HepG2 (cell line): ENCODE data around the gene MTR. TPM values are rescaled to one million over a fixed set of nuclear protein-coding genes. Genes with fewer than 3 reads are reported as not detected.

Experiments used
- ATAC-seq: fragments of 200-7000 bp; cut with Tn5 transposase; 3 replicates; pipeline ENCODE4 v1.9.1; 2020; ENCODE audit warnings: mild to moderate bottlenecking, moderate library complexity
- BruUV-seq: library from RNA; stranded (reverse); fragments of 400-500 nt; replicated peaks from 2 replicates; lab custom pipeline; 2021; lab: Mats Ljungman, UMichigan
- CTCF ChIA-PET: fragments of 300-600 bp; formaldehyde crosslinking; extraction: SDS; loops from one replicate; lab custom pipeline; 2021; ENCODE audit warnings: low total read pairs, inconsistent platforms, low intra/inter-chr PET ratio; lab: Yijun Ruan, JAX
- POLR2A ChIA-PET: fragments of 350-600 bp; sonication (Branson Sonifier 250); formaldehyde crosslinking; loops from one replicate; lab custom pipeline; 2020; ENCODE audit warnings: antibody characterized with exemption, inconsistent platforms; lab: Yijun Ruan, JAX
- DNase-seq: peaks from one replicate; pipeline ENCODE4 v3.0.0-alpha.2; 2015; ENCODE audit warnings: low spot score
- FAIRE-seq: peaks from 3 replicates; lab custom pipeline; 2011; peaks lifted over from hg19 to GRCh38; lab: Jason Lieb, UNC
- H2AFZ ChIP-seq: one replicate; pipeline ENCODE4 v1.6.1; 2011; ENCODE audit warnings: low read length, inconsistent platforms
- H3K27ac ChIP-seq: fragments of 300-600 bp; 3 replicates; pipeline ENCODE4 v1.8.0; 2011; ENCODE audit warnings: mixed run types, mild to moderate bottlenecking, mixed read lengths, low read length, inconsistent platforms; ENCODE audit not compliant: insufficient read depth; ENCODE audit errors: extremely low read length
- H3K27me3 ChIP-seq, 2 experiments: fragments of 200-600 bp in 1 of 2; 2 replicates in 1 of 2; 3 replicates in 1 of 2; pipeline versions ENCODE4 v1.6.0 to v1.8.0; 2011; ENCODE audit warnings: low read length in 2 of 2, mild to moderate bottlenecking in 2 of 2, moderate library complexity in 2 of 2, inconsistent platforms in 1 of 2; ENCODE audit not compliant: insufficient read depth in 2 of 2, control insufficient read depth in 1 of 2
- H3K36me3 ChIP-seq, 2 experiments: fragments of 200-600 bp in 1 of 2; replicated peaks in 1 of 2; 2 replicates in 1 of 2; 3 replicates in 1 of 2; pipeline versions ENCODE4 v1.5.1 to v1.8.0; 2011; ENCODE audit warnings: low read length in 2 of 2, inconsistent platforms in 1 of 2; ENCODE audit not compliant: insufficient read depth in 2 of 2, control insufficient read depth in 1 of 2
- H3K4me1 ChIP-seq: 2 replicates; pipeline ENCODE4 v1.5.1; 2012; ENCODE audit warnings: low read length, inconsistent platforms; ENCODE audit not compliant: insufficient read depth
- H3K4me2 ChIP-seq: 2 replicates; pipeline ENCODE4 v1.6.0; 2011; ENCODE audit warnings: low read depth, low read length, inconsistent platforms
- H3K4me3 ChIP-seq, 3 experiments: fragments of 200-600 bp in 1 of 3; sonication (generic), shearing (Covaris generic) in 1 of 3; replicated peaks in 1 of 3; 2 replicates each; pipeline ENCODE4 v1.5.1; 2011 to 2016; ENCODE audit warnings: low read length in 3 of 3, inconsistent platforms in 2 of 3, low read depth in 2 of 3, mild to moderate bottlenecking in 2 of 3, control low read depth in 1 of 3, mixed read lengths in 1 of 3; ENCODE audit not compliant: insufficient read depth in 1 of 3
- H3K79me2 ChIP-seq: one replicate; pipeline ENCODE4 v1.6.1; 2011; ENCODE audit warnings: low read length, inconsistent platforms; ENCODE audit not compliant: insufficient read depth
- H3K9ac ChIP-seq: 2 replicates; pipeline ENCODE4 v1.6.0; 2011; ENCODE audit warnings: mild to moderate bottlenecking, low read depth, low read length, inconsistent platforms; ENCODE audit not compliant: insufficient read depth
- H3K9me3 ChIP-seq: 2 replicates; pipeline ENCODE4 v1.5.1; 2012; ENCODE audit warnings: mild to moderate bottlenecking, low read length
- H4K20me1 ChIP-seq: 2 replicates; pipeline ENCODE4 v1.6.0; 2011; ENCODE audit warnings: inconsistent platforms, mild to moderate bottlenecking, low read length, moderate library complexity; ENCODE audit not compliant: insufficient read depth
- DRAP1 ChIP-seq: IDR thresholded peaks from 2 replicates; pipeline ENCODE4 v1.6.1; 2016; ENCODE audit warnings: missing genetic modification reagents, missing compliant biosample characterization
- EHMT2 ChIP-seq: fragments of 200-600 bp; sonication (generic); IDR thresholded peaks from 2 replicates; pipeline ENCODE4 v1.7.0; 2017; ENCODE audit warnings: antibody characterized with exemption, low read depth, low read length, borderline replicate concordance
- IRF2 ChIP-seq: IDR thresholded peaks from 2 replicates; pipeline ENCODE4 v1.6.1; 2018; ENCODE audit warnings: missing genetic modification reagents, missing compliant biosample characterization
- KIAA2018 ChIP-seq: sonication (generic); formaldehyde crosslinking; IDR thresholded peaks from 2 replicates; pipeline ENCODE4 v1.5.0; 2020; ENCODE audit warnings: mild to moderate bottlenecking, missing genetic modification reagents, borderline replicate concordance
- MIER3 ChIP-seq: IDR thresholded peaks from 2 replicates; pipeline ENCODE4 v1.6.1; 2016; ENCODE audit warnings: missing compliant biosample characterization, borderline replicate concordance
- NR3C1 ChIP-seq: sonication (generic); formaldehyde crosslinking; IDR thresholded peaks from 2 replicates; pipeline ENCODE4 v1.4.0; 2020; ENCODE audit warnings: missing genetic modification reagents
- PCBP1 ChIP-seq: fragments of 200-400 bp; formaldehyde crosslinking; IDR thresholded peaks from 2 replicates; pipeline ENCODE4 v1.6.1; 2017; ENCODE audit warnings: mild to moderate bottlenecking, low read depth, low read length, borderline replicate concordance
- RAD51 ChIP-seq: fragments of 450-650 bp; IDR thresholded peaks from 2 replicates; pipeline ENCODE4 v1.6.1; 2016; ENCODE audit warnings: borderline replicate concordance
- RORA ChIP-seq: sonication (generic); formaldehyde crosslinking; IDR thresholded peaks from 2 replicates; pipeline ENCODE4 v1.5.0; 2020; ENCODE audit warnings: mild to moderate bottlenecking, missing genetic modification reagents, moderate library complexity
- ZBTB7B ChIP-seq: sonication (generic); formaldehyde crosslinking; IDR thresholded peaks from 2 replicates; pipeline ENCODE4 v1.4.0; 2020; ENCODE audit warnings: missing genetic modification reagents
- ZNF207 ChIP-seq: fragments of 450-650 bp; IDR thresholded peaks from 2 replicates; pipeline ENCODE4 v1.6.1; 2016; ENCODE audit warnings: antibody characterized with exemption, borderline replicate concordance
- ZSCAN20 ChIP-seq: sonication (generic); formaldehyde crosslinking; IDR thresholded peaks from 2 replicates; pipeline ENCODE4 v1.4.0; 2020; ENCODE audit warnings: missing genetic modification reagents, mild to moderate bottlenecking, borderline replicate concordance
- WGBS: methylation state at CpG from one replicate; pipeline ENCODE4 v1.1.6; 2017; ENCODE audit warnings: low lambda C conversion rate; 5-methylcytosine and 5-hydroxymethylcytosine counted together
- in situ Hi-C: cut with HindIII; loops from 2 replicates; pipeline ENCODE4 v1.10.0; 2017; ENCODE audit warnings: low pct_unique_long_range_greater_than_20kb; ENCODE audit not compliant: extremely low pct_ligation_motif_present
- intact Hi-C: fragments of 100-400 bp; cut with micrococcal nuclease; formaldehyde crosslinking; loops from one replicate; pipeline ENCODE4 v1.10.0; 2022; ENCODE audit not compliant: unreplicated experiment
- polyA plus RNA-seq, 8 experiments: library from polyadenylated mRNA; depleted of rRNA in 3 of 8; stranded (reverse) in 7 of 8; unstranded in 1 of 8; fragments of >200 nt; fragmentation: Illumina TruSeq in 4 of 8; extraction: Trizol in 4 of 8; gene quantifications; 2 replicates each; pipeline versions ENCODE4 v1.2.1 to v1.2.3, GENCODE V29; 2011 to 2016; ENCODE audit warnings: low read depth in 4 of 8, missing spikeins in 1 of 8, mixed read lengths in 1 of 8; ENCODE audit not compliant: insufficient read depth in 1 of 8
- total RNA-seq, 5 experiments: library from RNA; depleted of rRNA; stranded (reverse); fragments of >200 nt; fragmentation: Illumina TruSeq; extraction: Trizol; gene quantifications; 2 replicates each; pipeline ENCODE4 v1.2.3, GENCODE V29; 2016; ENCODE audit warnings: low read depth in 1 of 5
- TF ChIP-seq, protein P1 (sequence below): sonication (generic); formaldehyde crosslinking; IDR thresholded peaks from 2 replicates; pipeline ENCODE4 v1.4.0; 2020; ENCODE audit warnings: low read depth, mild to moderate bottlenecking, missing genetic modification reagents
- TF ChIP-seq, protein P2 (sequence below): sonication (generic); formaldehyde crosslinking; conservative IDR thresholded peaks from 2 replicates; pipeline ENCODE4 v1.8.0; 2022; ENCODE audit warnings: mild to moderate bottlenecking, moderate library complexity, missing genetic modification reagents

Gene MTR
- total and polyA plus RNA-seq, 2 of the 13 experiments (the other 11 are each of a cell fraction or from before 2014, with no cell fraction given), result 16.3 to 36.1 TPM

- FAIRE-seq, result no peak
- ChIA-PET POLR2A (no interaction called here), CTCF (no interaction called here)
- intact Hi-C loops, result no loop called here
- Histone ChIP-seq H3K9me3 (no peaks in the 10 kb centered on the region), H3K9ac (no peak overlapping the region), H2AFZ (no peak overlapping the region), H3K27me3 (no peaks in the 10 kb centered on the region), H3K4me2 (no peak overlapping the region), H3K4me3 (no peak overlapping the region), H4K20me1 (no peaks in the 10 kb centered on the region), H3K27ac (no peak overlapping the region), H3K4me1 (peaks cover 28% of the 10 kb centered on the region), H3K36me3 (peaks cover 31 to 80% of the 10 kb centered on the region in 2 experiments), H3K79me2 (no peaks in the 10 kb centered on the region)
- in situ Hi-C loops, result no loop called here
- DNase-seq, result no peak
- ATAC-seq, result no peak
- 90% methylated on average over 3 of the region's 3 CpGs for WGBS
- no TSS peak for BruUV-seq
- TF ChIP-seq ZBTB7B (CRISPR knock-in tag) (no peak), PCBP1 (no peak), IRF2 (CRISPR knock-in tag) (no peak), ZNF207 (no peak), MIER3 (CRISPR knock-in tag) (no peak), RAD51 (no peak), EHMT2 (no peak), RORA (CRISPR knock-in tag) (no peak), DRAP1 (CRISPR knock-in tag) (no peak), NR3C1 (CRISPR knock-in tag) (no peak), KIAA2018 (CRISPR knock-in tag) (no peak), ZSCAN20 (CRISPR knock-in tag) (no peak)
- TF ChIP-seq, protein P1, sequence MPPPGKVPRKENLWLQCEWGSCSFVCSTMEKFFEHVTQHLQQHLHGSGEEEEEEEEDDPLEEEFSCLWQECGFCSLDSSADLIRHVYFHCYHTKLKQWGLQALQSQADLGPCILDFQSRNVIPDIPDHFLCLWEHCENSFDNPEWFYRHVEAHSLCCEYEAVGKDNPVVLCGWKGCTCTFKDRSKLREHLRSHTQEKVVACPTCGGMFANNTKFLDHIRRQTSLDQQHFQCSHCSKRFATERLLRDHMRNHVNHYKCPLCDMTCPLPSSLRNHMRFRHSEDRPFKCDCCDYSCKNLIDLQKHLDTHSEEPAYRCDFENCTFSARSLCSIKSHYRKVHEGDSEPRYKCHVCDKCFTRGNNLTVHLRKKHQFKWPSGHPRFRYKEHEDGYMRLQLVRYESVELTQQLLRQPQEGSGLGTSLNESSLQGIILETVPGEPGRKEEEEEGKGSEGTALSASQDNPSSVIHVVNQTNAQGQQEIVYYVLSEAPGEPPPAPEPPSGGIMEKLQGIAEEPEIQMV (CRISPR knock-in tag), result no peak
- TF ChIP-seq, protein P2, sequence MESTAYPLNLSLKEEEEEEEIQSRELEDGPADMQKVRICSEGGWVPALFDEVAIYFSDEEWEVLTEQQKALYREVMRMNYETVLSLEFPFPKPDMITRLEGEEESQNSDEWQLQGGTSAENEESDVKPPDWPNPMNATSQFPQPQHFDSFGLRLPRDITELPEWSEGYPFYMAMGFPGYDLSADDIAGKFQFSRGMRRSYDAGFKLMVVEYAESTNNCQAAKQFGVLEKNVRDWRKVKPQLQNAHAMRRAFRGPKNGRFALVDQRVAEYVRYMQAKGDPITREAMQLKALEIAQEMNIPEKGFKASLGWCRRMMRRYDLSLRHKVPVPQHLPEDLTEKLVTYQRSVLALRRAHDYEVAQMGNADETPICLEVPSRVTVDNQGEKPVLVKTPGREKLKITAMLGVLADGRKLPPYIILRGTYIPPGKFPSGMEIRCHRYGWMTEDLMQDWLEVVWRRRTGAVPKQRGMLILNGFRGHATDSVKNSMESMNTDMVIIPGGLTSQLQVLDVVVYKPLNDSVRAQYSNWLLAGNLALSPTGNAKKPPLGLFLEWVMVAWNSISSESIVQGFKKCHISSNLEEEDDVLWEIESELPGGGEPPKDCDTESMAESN (CRISPR knock-in tag), result no peak
These were observed 34.0 kb downstream of the MTR start for GRCh38 chr1:236829085-236829484.
